CD4-positive, alpha-beta T cell treated with Interleukin-15 for 4 hours (primary cell): ENCODE results near the gene PSD2.

ENCODE experiments used
- DNase-seq: peaks from one replicate; pipeline ENCODE4 v3.0.0-alpha.2; 2020; ENCODE audit warnings: low spot score

Gene PSD2

GRCh38 chr5:139811274-139811607 is 15.6 kb downstream of the PSD2 start:
- DNase-seq: no peak

GRCh38 chr5:139812323-139812722 is 16.7 kb downstream of the PSD2 start:
- DNase-seq: no peak

- no peak for DNase-seq
Measured at GRCh38 chr5:139812836-139813805, 17.5 kb downstream of the PSD2 start.

GRCh38 chr5:139814191-139814601 is 18.6 kb downstream of the PSD2 start:
- no peak for DNase-seq

GRCh38 chr5:139814704-139815280 is 19.2 kb downstream of the PSD2 start:
- no peak for DNase-seq

- no peak for DNase-seq
Measured at GRCh38 chr5:139816566-139816965, 21.0 kb downstream of the PSD2 start.

- DNase-seq: no peak
Measured at GRCh38 chr5:139817362-139817761, 21.8 kb downstream of the PSD2 start.

- no peak for DNase-seq
Measured at GRCh38 chr5:139817970-139818369, 22.4 kb downstream of the PSD2 start.

GRCh38 chr5:139820130-139820529 is 24.5 kb downstream of the PSD2 start:
- DNase-seq: no peak

- no peak for DNase-seq
Measured at GRCh38 chr5:139820606-139821005, 25.0 kb downstream of the PSD2 start.

GRCh38 chr5:139821806-139822552 is 26.4 kb downstream of the PSD2 start:
- DNase-seq: no peak

- DNase-seq: no peak
Measured at GRCh38 chr5:139822553-139823425, 27.2 kb downstream of the PSD2 start.

GRCh38 chr5:139823757-139824355 is 28.2 kb downstream of the PSD2 start:
- DNase-seq: no peak

- DNase-seq: no peak
Measured at GRCh38 chr5:139825690-139826089, 30.1 kb downstream of the PSD2 start.

GRCh38 chr5:139828207-139828895 is 32.7 kb downstream of the PSD2 start:
- DNase-seq: no peak

GRCh38 chr5:139829471-139829870 is 33.9 kb downstream of the PSD2 start:
- no peak for DNase-seq

- DNase-seq: no peak
Measured at GRCh38 chr5:139831624-139832023, 36.0 kb downstream of the PSD2 start.

- DNase-seq: no peak
Measured at GRCh38 chr5:139833525-139833924, 37.9 kb downstream of the PSD2 start.

GRCh38 chr5:139835656-139836055 is 40.0 kb downstream of the PSD2 start:
- DNase-seq: no peak

GRCh38 chr5:139836469-139837208 is 41.0 kb downstream of the PSD2 start:
- DNase-seq: no peak
